SU-DHL-6 (cell line): Measurements from ENCODE around the gene TRH.

Experiments used
- H2AFZ ChIP-seq: fragments of 200-600 bp; sonication (generic); 2 replicates; pipeline ENCODE4 v1.6.1; 2014; ENCODE audit warnings: low read depth, mild to moderate bottlenecking, moderate library complexity, mixed read lengths, antibody characterized with exemption, low read length; ENCODE audit not compliant: severe bottlenecking
- H3F3A ChIP-seq: fragments of 200-600 bp; shearing (Covaris generic); 2 replicates; pipeline ENCODE4 v1.6.0; 2016; ENCODE audit warnings: antibody characterized with exemption, mild to moderate bottlenecking; ENCODE audit not compliant: insufficient read depth
- H3K27ac ChIP-seq: fragments of 200-600 bp; sonication (generic); 2 replicates; pipeline ENCODE4 v1.5.1; 2016; ENCODE audit warnings: low read depth, mild to moderate bottlenecking, low read length, moderate library complexity, mixed read lengths
- H3K27me3 ChIP-seq: fragments of 200-600 bp; sonication (generic), shearing (Covaris generic); 2 replicates; pipeline ENCODE4 v1.6.0; 2014; ENCODE audit warnings: mild to moderate bottlenecking, low read length
- H3K36me3 ChIP-seq: fragments of 200-600 bp; sonication (generic); 2 replicates; pipeline ENCODE4 v1.6.1; 2014; ENCODE audit warnings: mild to moderate bottlenecking, low read length, mixed read lengths
- H3K4me2 ChIP-seq: fragments of 300-600, 200-600 bp; shearing (Covaris generic), sonication (generic); 2 replicates; pipeline ENCODE4 v1.6.0; 2014; ENCODE audit warnings: low read length, low read depth, mild to moderate bottlenecking; ENCODE audit not compliant: poor library complexity, severe bottlenecking
- H3K4me3 ChIP-seq: fragments of 200-600 bp; sonication (generic); 2 replicates; pipeline ENCODE4 v1.5.1; 2014; ENCODE audit warnings: antibody characterized with exemption, low read length, mild to moderate bottlenecking, mixed read lengths; ENCODE audit not compliant: insufficient read depth, poor library complexity, severe bottlenecking
- H3K79me2 ChIP-seq: fragments of 200-600 bp; sonication (generic); 2 replicates; pipeline ENCODE4 v1.6.1; 2014; ENCODE audit warnings: mild to moderate bottlenecking, low read length, moderate library complexity; ENCODE audit not compliant: insufficient read depth
- H3K9ac ChIP-seq: fragments of 200-600 bp; sonication (generic); 2 replicates; pipeline ENCODE4 v1.7.0; 2014; ENCODE audit warnings: mild to moderate bottlenecking, low read length
- H3K9me2 ChIP-seq: fragments of 200-600 bp; sonication (generic); replicated peaks from 2 replicates; pipeline ENCODE4 v1.6.1; 2014; ENCODE audit warnings: low read length; ENCODE audit not compliant: insufficient read depth
- H3K9me3 ChIP-seq: fragments of 200-600 bp; sonication (generic); 2 replicates; pipeline ENCODE4 v1.6.1; 2014; ENCODE audit warnings: low read length, mixed read lengths; ENCODE audit not compliant: insufficient read depth
- H4K20me1 ChIP-seq: fragments of 200-600 bp; sonication (generic); 2 replicates; pipeline ENCODE4 v1.6.1; 2014; ENCODE audit warnings: low read depth, mild to moderate bottlenecking, antibody characterized with exemption, low read length, moderate library complexity, mixed read lengths
- EZH2phosphoT487 ChIP-seq: fragments of 200-600 bp; sonication (generic), shearing (Covaris generic); conservative IDR thresholded peaks from 2 replicates; pipeline ENCODE4 v1.6.1; 2018; ENCODE audit warnings: mild to moderate bottlenecking, antibody characterized with exemption, low read length, moderate library complexity, mixed read lengths
- TF ChIP-seq, protein P1 (sequence below): fragments of 200-600 bp; sonication (generic); IDR thresholded peaks from one replicate; pipeline ENCODE4 v1.5.1; 2017; ENCODE audit warnings: antibody characterized with exemption, mild to moderate bottlenecking, low read length, moderate library complexity; ENCODE audit not compliant: insufficient read depth, poor library complexity, severe bottlenecking

The TRH gene

DNA sequence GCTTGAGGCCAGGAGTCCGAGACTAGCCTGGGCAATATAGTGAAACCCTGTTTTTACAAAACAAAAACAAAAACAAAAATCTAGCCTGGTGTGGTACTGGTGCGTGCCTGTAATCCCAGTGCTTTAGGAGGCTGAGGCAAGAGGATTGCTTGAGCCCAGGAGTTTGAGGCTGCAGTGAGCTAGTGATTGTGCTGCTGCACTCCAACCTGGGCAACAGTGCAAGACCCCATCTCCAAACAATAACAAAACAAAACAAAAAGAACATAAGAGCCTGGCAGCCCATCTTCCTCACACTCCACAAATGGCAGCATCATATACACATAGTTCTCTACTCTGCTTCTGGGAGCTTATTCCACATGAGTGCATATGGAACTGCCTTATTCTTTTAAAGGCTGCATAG lies 2.2 kb upstream of the TRH start:
- no peaks in the 10 kb centered on the region for H4K20me1 ChIP-seq
- H3K9ac ChIP-seq, result no peak overlapping the region
- H3K4me3 ChIP-seq, result no peak overlapping the region
- H3K27ac ChIP-seq, result no peak overlapping the region
- no peaks in the 10 kb centered on the region for H3K36me3 ChIP-seq
- H3K79me2 ChIP-seq, result no peaks in the 10 kb centered on the region
- TF ChIP-seq EZH2phosphoT487, result no peak
- TF ChIP-seq, protein P1, sequence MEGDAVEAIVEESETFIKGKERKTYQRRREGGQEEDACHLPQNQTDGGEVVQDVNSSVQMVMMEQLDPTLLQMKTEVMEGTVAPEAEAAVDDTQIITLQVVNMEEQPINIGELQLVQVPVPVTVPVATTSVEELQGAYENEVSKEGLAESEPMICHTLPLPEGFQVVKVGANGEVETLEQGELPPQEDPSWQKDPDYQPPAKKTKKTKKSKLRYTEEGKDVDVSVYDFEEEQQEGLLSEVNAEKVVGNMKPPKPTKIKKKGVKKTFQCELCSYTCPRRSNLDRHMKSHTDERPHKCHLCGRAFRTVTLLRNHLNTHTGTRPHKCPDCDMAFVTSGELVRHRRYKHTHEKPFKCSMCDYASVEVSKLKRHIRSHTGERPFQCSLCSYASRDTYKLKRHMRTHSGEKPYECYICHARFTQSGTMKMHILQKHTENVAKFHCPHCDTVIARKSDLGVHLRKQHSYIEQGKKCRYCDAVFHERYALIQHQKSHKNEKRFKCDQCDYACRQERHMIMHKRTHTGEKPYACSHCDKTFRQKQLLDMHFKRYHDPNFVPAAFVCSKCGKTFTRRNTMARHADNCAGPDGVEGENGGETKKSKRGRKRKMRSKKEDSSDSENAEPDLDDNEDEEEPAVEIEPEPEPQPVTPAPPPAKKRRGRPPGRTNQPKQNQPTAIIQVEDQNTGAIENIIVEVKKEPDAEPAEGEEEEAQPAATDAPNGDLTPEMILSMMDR, result no peak
- no peak overlapping the region for H3K4me2 ChIP-seq
- no peaks in the 10 kb centered on the region for H3K27me3 ChIP-seq
- H3F3A ChIP-seq, result no peaks in the 10 kb centered on the region
- H3K9me3 ChIP-seq, result no peaks in the 10 kb centered on the region
- H3K9me2 ChIP-seq, result no peaks in the 10 kb centered on the region
- H2AFZ ChIP-seq, result no peak overlapping the region

DNA sequence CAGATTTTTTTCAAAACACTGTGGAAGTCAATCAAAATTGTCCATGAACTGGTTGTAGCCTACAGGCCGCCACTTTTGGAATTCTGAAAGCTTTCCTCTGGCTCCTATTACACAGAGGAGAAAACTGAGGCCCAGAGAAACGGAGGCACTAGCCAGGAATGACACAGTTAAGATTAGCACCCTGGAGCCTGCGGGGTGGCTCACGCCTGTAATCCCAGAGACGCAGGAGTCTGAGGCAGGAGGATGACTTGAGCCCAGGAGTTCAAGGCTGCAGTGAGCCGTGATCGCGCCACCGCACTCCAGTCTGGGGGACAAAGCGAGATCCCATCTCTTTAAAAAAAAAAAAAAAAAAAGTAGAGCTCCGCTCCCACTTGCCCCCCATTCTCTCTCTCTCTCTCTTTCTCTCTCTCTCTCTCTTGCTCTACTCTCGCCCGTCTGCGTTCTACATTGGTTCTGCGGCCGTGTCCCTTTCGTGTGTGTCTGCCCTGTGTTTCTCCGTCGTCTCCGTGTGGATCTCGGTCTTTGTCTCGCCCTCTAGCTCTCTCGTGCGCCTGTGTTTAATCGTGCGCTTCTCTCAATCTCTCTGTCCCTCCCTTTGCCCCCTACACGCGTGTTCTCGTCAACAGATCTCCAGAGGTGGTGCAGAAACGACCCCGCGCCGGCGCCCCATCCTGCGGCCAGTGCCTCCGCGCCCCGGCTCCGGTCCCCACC lies 512 bp upstream of the TRH start:
- no peaks in the 10 kb centered on the region for H3K9me3 ChIP-seq
- no peaks in the 10 kb centered on the region for H3F3A ChIP-seq
- no peaks in the 10 kb centered on the region for H4K20me1 ChIP-seq
- H3K9me2 ChIP-seq, result no peaks in the 10 kb centered on the region
- H3K79me2 ChIP-seq, result no peaks in the 10 kb centered on the region
- no peak overlapping the region for H3K9ac ChIP-seq
- no peak for TF ChIP-seq EZH2phosphoT487
- TF ChIP-seq, protein P1, result no peak
- no peaks in the 10 kb centered on the region for H3K27me3 ChIP-seq
- no peaks in the 10 kb centered on the region for H3K36me3 ChIP-seq
- no peak overlapping the region for H3K27ac ChIP-seq
- H3K4me2 ChIP-seq, result no peak overlapping the region
- no peak overlapping the region for H3K4me3 ChIP-seq
- H2AFZ ChIP-seq, result no peak overlapping the region

DNA sequence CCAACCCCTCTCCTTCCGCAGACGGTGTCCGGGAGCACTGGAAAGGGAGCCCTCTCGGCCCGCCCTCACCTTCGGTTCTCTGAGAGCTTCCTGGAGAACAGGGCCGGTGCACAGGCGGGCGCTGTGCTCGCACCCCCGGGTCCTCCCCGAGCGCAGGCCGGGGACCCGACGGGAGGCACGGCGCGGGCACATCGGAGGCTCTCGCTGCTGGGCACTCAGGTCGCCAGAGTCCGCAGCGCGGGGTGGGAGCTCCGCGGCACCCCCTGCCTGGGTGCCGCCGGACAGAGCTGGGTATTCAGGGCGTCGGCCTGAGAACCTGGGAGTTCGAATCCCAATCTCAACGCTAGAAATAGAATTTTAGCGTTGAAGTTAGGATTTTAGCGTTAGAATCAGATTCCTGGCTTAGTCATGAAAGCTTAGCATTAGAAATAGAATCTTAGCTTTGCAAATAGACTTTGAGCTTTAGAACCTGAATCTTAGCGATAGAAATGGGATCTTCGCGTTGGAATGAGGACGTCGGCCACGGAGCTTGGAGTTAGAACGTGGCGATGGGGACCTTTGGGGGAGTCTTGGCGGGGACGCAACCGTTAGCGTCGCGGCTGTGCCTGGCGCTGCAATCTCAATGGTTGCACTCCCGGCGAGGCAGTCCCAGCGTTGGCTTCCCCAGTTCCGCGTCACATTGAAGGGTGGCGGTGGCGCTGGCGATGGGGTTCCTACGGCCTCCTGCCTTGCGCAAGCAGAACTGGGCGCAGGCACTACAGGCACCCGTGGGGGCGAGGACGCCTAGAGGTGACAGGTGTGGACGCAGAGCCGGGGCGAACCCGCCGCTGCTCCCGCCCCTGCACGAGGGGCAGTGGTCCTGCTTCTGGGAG lies 549 bp downstream of the TRH start:
- H3K9ac ChIP-seq, result no peak overlapping the region
- H3K27me3 ChIP-seq, result no peaks in the 10 kb centered on the region
- no peak overlapping the region for H2AFZ ChIP-seq
- no peak overlapping the region for H3K4me2 ChIP-seq
- H4K20me1 ChIP-seq, result no peaks in the 10 kb centered on the region
- TF ChIP-seq, protein P1, result no peak
- no peak for TF ChIP-seq EZH2phosphoT487
- H3K36me3 ChIP-seq, result no peaks in the 10 kb centered on the region
- H3K4me3 ChIP-seq, result no peak overlapping the region
- H3K27ac ChIP-seq, result no peak overlapping the region
- H3K9me3 ChIP-seq, result no peaks in the 10 kb centered on the region
- H3K79me2 ChIP-seq, result no peaks in the 10 kb centered on the region
- no peaks in the 10 kb centered on the region for H3K9me2 ChIP-seq
- H3F3A ChIP-seq, result no peaks in the 10 kb centered on the region
